Activated CD8-positive, alpha-beta memory T cell treated with anti-CD3 and anti-CD28 coated beads for 36 hours (primary cell): Measurements from ENCODE around the gene XRN2. TPM values are rescaled to one million over a fixed set of nuclear protein-coding genes. Genes with fewer than 3 reads are reported as not detected.

Source experiments
- total RNA-seq, 2 experiments: library from RNA; stranded (reverse); gene quantifications; one replicate each; pipeline ENCODE4 v1.2.3, GENCODE V29; 2021

XRN2 gene
- total RNA-seq, 2 experiments from 2014 or later = 93.9 to 95.0 TPM

Other genes starting within 250 kb of the XRN2 start
- not detected for gene LINC00237, start 197.0 kb upstream of the XRN2 start, total RNA-seq
- gene KIZ, start 177.2 kb upstream of the XRN2 start, total RNA-seq = 10 to 100 TPM in 1 of 2 experiments, 1 to 10 TPM in 1; 9.2 to 10.1 TPM
- gene NKX2-4, start 94.2 kb downstream of the XRN2 start, total RNA-seq = not detected
- gene NKX2-2, start 210.7 kb downstream of the XRN2 start, total RNA-seq = not detected